IMR-90 (cell line): Measurements from ENCODE around the gene ABCA4. TPM values are rescaled to one million over a fixed set of nuclear protein-coding genes. Genes with fewer than 3 reads are reported as not detected.

Experiments used
- polyA plus RNA-seq, 3 experiments: library from polyadenylated mRNA; depleted of rRNA; stranded (reverse); fragments of >200 nt; gene quantifications; 2 replicates each; pipeline ENCODE4 v1.2.3, GENCODE V29; 2012; ENCODE audit warnings: low replicate concordance in 1 of 3
- total RNA-seq: library from RNA; depleted of rRNA; stranded (reverse); fragments of >200 nt; gene quantifications from 2 replicates; pipeline ENCODE4 v1.2.3, GENCODE V29; 2012
- TF ChIP-seq, protein P1 (sequence below): fragments of 150-350 bp; IDR thresholded peaks from 2 replicates; pipeline ENCODE4 v1.6.1; 2017; ENCODE audit warnings: mild to moderate bottlenecking, antibody characterized with exemption, low read length, low read depth

The ABCA4 gene
- total and polyA plus RNA-seq, 2 of the 4 experiments (the other 2 are of a cell fraction) = under 0.01 to 0.36 TPM

DNA sequence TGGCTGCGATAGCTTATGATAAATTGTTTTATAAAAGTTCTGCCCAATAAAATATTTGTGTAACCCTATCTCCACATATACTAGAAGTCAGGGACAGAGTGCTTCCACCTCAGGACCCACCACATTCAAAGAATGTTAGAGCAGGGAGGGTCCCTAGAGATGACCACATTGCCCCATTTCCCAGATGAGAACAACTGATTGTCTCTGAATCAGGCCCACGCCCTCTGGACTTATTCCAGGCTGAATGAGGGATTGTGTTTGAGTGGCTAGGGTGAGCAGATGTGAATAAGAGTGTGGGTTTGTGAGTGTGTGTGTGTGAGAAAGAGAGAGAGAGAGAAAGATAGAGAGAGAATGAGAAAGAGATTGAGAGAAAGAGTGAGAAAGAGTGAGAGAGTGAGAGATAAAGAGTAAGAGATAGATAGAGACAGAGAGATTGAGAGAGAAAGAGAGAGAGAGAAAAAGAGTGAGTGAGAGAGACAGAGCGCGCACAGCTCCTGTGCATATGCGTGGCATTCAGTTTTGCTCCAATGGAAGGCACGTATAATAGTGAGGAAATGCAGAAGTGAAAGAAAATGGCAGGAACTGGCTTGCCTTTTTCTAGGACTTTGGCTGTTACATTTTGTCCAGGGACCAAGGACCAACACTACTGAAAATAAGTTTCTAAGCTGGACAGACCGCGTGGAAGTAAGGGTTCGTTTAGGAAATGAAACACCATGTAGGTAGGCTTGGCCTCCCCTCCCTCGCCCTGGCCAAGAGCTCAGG is 94.1 kb downstream of the ABCA4 start (continued):
- TF ChIP-seq, protein P1, sequence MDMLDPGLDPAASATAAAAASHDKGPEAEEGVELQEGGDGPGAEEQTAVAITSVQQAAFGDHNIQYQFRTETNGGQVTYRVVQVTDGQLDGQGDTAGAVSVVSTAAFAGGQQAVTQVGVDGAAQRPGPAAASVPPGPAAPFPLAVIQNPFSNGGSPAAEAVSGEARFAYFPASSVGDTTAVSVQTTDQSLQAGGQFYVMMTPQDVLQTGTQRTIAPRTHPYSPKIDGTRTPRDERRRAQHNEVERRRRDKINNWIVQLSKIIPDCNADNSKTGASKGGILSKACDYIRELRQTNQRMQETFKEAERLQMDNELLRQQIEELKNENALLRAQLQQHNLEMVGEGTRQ = no peak
